ENCODE data around the gene KCNJ15.

Gene KCNJ15

DNA sequence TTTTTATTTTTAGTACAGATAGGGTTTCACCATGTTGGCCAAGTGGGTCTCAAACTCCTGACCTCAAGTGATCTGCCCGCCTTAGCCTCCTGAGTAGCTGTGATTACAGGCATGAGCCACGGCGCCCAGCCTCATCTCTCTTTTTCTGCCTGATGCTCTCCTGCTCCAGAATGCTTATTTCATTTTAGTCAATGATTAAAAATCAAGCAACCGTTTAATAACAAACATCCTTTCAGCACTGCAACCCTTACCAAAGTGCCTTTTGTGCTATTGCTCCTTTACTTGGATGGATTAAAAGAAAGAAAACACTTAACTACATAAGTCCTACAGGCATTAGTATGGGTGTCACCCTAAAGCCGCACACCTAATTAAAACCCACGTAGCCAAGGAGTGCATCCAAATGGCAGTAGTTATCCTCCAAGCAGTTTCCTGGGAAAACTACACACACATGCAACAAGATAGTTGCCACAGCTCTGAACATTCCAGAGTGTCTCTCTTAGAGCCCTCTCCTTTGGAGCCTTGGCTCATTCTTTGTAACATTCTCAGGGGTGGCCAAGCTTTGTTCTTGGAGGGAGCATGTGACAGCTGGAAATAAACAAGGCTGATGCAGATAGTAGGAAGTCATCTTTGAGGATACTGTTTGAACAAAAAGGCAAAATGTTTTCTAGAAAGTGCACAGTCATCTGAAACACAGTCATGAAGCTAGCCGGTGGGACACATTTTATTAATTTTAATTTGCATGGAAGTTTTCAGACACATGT, 51.2 kb downstream of the KCNJ15 start:
- H3K4me3 Mint-ChIP-seq: no peak overlapping the region
- DNase-seq (ENCODE audit: low spot score in 2 of 2): no peak
- peaks cover 2% of the 10 kb centered on the region for H3K27me3 Mint-ChIP-seq
- ATAC-seq (ENCODE audit: low read depth): no peak
- no peaks in the 10 kb centered on the region for H3K36me3 Mint-ChIP-seq
- H3K4me1 Mint-ChIP-seq: no peaks in the 10 kb centered on the region
- H3K9me3 Mint-ChIP-seq: peaks cover 2% of the 10 kb centered on the region
- no peak overlapping the region for H3K27ac Mint-ChIP-seq

DNA sequence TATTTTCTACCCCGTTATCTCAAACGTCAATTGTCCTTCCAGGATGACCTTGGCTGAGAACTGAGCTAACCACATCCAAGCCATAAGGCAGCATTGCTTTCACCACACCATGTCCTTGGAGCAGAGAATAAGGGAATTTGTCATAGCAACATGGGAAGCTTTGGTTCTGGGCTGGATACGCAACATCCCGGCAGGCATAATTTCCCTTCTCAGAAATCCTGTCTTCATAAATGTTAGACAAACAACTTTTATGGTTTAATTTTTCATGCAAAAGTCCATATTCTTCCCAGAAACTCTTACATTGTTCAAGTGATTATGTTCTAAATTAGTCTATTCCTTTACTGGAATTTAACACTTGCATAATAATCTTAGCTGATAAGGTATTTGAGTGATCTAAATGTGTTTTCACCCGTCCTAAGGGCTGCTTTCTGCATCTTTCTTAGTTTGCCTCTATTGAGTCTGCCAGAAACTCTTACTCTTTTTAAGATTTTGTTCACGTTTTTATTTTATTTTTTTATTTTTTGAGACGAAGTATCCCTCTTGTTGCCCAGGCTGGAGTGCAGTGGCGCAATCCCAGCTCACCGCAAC, 51.8 kb downstream of the KCNJ15 start:
- no peak for ATAC-seq (ENCODE audit: low read depth)
- peaks cover 2% of the 10 kb centered on the region for H3K9me3 Mint-ChIP-seq
- H3K27ac Mint-ChIP-seq: no peak overlapping the region
- DNase-seq (ENCODE audit: low spot score in 2 of 2): no peak
- H3K4me3 Mint-ChIP-seq: no peak overlapping the region
- H3K36me3 Mint-ChIP-seq: no peaks in the 10 kb centered on the region
- H3K4me1 Mint-ChIP-seq: no peaks in the 10 kb centered on the region
- peaks cover 7% of the 10 kb centered on the region for H3K27me3 Mint-ChIP-seq

DNA sequence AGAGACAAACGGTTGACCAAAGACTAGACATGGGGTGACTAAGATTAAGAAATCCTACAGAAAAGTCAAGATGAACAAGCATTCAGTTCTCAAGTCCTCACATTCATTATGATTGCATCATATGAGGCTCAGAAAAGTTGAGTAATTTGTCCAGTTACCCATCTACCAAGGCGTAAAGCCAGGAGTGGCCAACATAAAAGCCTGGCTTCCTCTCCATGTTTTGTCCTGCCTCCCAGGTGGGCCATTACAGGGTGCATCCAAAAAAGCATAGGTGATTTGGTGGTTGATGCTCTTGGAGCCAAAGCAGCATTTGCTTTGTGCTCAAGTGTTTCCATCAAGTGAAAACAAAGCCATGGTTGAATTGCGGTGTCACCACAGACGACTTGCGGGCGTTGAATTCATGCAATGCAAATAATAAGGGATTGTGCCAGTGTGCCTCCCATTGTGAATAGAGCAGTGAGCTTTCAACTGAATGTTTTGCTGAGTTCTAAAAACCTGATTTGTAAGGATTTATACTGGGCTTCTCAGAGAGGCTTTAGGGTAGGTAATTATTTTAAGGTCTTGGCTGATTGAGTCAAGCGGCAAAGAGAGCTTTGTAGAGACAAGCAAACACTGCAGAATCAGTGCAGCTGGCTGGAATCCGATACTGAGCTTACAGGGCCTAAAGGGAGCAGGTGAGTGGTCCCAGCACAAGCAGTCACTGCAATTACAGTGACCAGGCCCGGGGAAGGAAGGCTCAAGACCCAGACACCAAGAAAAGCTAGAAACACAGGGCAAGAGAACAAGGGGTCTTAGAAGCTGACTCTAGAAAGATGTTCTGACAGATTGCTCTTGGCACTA, 54.1 kb downstream of the KCNJ15 start:
- H3K4me3 Mint-ChIP-seq: no peak overlapping the region
- H3K27me3 Mint-ChIP-seq: peaks cover 10% of the 10 kb centered on the region
- H3K27ac Mint-ChIP-seq: no peak overlapping the region
- ATAC-seq (ENCODE audit: low read depth) (no peak), DNase-seq (ENCODE audit: low spot score in 2 of 2) (no peak)
- no peaks in the 10 kb centered on the region for H3K9me3 Mint-ChIP-seq
- no peaks in the 10 kb centered on the region for H3K36me3 Mint-ChIP-seq
- H3K4me1 Mint-ChIP-seq: no peaks in the 10 kb centered on the region

DNA sequence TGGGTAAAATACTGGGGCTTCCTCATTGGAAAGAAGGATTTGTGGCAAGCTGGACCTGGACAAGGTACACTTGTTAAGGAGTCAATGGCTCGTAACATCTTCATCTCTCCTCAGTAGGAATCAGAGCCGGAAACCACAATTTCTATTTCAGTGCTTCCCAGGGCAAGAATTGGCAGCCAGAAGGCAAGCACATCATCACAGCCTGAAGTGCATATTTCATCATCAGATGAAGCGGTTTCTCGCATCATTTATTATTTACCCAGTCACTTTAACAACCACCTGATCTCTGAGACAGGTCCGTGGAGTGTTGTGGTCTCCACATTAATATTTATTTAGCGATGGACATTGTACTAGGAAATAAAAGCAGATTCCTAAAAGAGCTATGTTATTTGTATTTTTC, 55.0 kb downstream of the KCNJ15 start:
- Mint-ChIP-seq H3K9me3 (no peaks in the 10 kb centered on the region), H3K4me3 (no peak overlapping the region), H3K36me3 (no peaks in the 10 kb centered on the region), H3K27ac (no peak overlapping the region), H3K4me1 (no peaks in the 10 kb centered on the region), H3K27me3 (peaks cover 10% of the 10 kb centered on the region)
- no peak for DNase-seq (ENCODE audit: low spot score in 2 of 2)
- ATAC-seq (ENCODE audit: low read depth): no peak

DNA sequence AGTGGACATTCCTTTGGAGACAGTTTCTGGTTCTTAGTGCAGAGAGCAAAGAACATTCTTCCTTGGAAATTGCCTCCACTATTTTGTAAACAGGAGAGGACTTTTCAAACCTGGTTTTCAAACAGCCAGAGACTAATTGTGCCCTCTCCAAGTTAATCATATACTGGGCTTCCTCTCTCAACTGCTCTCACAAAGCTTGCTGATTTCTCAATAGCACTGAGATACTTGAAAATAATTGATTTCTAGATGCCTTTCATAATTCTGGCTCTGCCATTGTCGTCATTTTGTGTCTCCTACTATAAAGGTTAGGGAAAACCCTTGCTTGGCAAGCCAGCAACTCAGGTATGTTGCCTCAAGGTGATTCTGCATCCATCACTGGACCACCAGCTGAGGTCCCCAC, 56.0 kb downstream of the KCNJ15 start:
- DNase-seq (ENCODE audit: low spot score in 2 of 2) (no peak), ATAC-seq (ENCODE audit: low read depth) (no peak)
- H3K36me3 Mint-ChIP-seq: no peaks in the 10 kb centered on the region
- no peaks in the 10 kb centered on the region for H3K9me3 Mint-ChIP-seq
- no peak overlapping the region for H3K4me3 Mint-ChIP-seq
- H3K27me3 Mint-ChIP-seq: peaks cover 10% of the 10 kb centered on the region
- H3K4me1 Mint-ChIP-seq: no peaks in the 10 kb centered on the region
- H3K27ac Mint-ChIP-seq: no peak overlapping the region

DNA sequence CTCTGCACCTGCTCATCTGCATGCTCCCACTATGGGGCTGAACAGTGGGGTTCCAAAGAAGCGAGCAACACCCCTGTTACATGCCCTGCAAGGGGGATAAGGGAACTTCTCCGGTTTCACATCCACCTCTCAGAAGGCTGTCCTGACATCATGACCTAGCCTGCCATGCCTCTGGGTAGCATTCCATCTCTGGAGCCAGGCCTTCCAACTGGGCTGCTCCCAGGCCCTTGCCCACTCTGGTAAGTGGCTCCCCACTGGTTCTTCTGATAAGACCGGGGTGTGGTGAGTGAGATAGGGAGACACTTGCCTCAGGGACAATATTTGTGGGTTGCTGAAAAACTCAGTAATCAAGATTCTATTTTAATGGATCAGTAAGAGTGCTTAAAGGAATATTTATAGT, 57.8 kb downstream of the KCNJ15 start:
- no peak for ATAC-seq (ENCODE audit: low read depth)
- Mint-ChIP-seq H3K27ac (no peak overlapping the region), H3K4me3 (no peak overlapping the region), H3K9me3 (peaks cover 2% of the 10 kb centered on the region), H3K27me3 (peaks cover 10% of the 10 kb centered on the region), H3K4me1 (no peaks in the 10 kb centered on the region), H3K36me3 (no peaks in the 10 kb centered on the region)
- no peak for DNase-seq (ENCODE audit: low spot score in 2 of 2)

DNA sequence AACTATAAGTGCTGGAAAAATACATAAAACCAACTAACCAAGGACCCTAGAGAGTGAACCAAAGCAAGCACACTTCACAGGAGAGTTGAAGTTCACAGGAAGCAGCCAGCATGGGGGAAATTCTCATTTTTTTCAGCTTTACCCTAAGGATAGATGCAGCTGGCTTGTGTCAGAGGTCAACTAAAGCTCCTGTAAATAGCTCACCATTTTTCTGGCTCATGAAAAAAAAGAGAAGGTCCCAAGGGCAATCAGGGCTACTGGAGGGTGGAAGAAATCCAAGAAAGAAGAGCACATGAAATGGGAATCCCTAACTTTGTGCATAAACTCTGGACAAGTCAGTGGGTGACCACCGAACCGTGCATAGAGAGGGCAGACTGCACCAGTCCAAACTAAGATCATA, 58.3 kb downstream of the KCNJ15 start:
- H3K9me3 Mint-ChIP-seq: peaks cover 2% of the 10 kb centered on the region
- H3K4me3 Mint-ChIP-seq: no peak overlapping the region
- no peaks in the 10 kb centered on the region for H3K4me1 Mint-ChIP-seq
- peaks cover 10% of the 10 kb centered on the region for H3K27me3 Mint-ChIP-seq
- H3K36me3 Mint-ChIP-seq: no peaks in the 10 kb centered on the region
- DNase-seq (ENCODE audit: low spot score in 2 of 2) (no peak), ATAC-seq (ENCODE audit: low read depth) (no peak)
- H3K27ac Mint-ChIP-seq: no peak overlapping the region

DNA sequence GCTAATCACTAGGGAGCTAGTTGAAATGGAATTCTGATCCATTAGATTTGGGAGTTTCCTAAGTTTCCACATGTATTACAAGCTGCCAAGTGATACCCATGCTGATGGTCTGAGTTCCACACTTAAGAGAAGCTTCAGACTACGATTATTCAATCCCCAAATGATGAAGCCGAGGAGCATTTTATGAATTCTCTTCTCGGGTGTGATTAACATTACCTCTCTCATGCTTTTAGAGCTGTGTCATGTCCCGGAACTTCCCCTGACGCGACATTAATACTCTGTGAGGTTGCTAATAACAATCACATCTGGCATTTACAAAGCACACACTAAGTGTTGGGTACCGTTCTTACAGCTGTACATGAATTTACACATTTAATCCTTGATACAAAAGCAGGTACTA, 63.0 kb downstream of the KCNJ15 start:
- Mint-ChIP-seq H3K4me1 (no peaks in the 10 kb centered on the region), H3K9me3 (peaks cover 2% of the 10 kb centered on the region), H3K27ac (no peak overlapping the region), H3K27me3 (no peaks in the 10 kb centered on the region), H3K4me3 (no peak overlapping the region), H3K36me3 (no peaks in the 10 kb centered on the region)
- ATAC-seq (ENCODE audit: low read depth) (no peak), DNase-seq (ENCODE audit: low spot score in 2 of 2) (no peak)

DNA sequence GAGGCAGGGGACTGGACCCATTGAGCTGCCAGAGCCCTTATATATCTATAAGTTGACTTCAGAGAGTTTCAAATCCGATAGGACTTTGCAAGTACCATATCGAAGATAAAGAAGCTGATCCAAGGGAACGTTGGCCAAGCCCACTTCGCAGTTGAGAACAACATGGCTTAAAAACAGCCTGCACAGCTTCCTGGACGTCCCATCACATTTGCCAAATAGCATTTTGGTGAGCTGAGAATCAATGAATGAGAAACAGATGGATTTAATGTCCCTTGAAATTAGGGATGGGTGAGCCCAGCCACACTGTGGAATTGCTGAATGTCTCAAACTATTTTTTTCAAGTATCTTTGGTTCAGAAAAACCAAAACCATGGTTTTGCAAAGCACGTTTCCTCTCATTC, 64.8 kb downstream of the KCNJ15 start:
- H3K36me3 Mint-ChIP-seq: no peaks in the 10 kb centered on the region
- no peak for ATAC-seq (ENCODE audit: low read depth)
- peaks cover 2% of the 10 kb centered on the region for H3K9me3 Mint-ChIP-seq
- H3K27me3 Mint-ChIP-seq: peaks cover 3% of the 10 kb centered on the region
- H3K27ac Mint-ChIP-seq: no peak overlapping the region
- no peak overlapping the region for H3K4me3 Mint-ChIP-seq
- H3K4me1 Mint-ChIP-seq: no peaks in the 10 kb centered on the region
- DNase-seq (ENCODE audit: low spot score in 2 of 2): no peak

DNA sequence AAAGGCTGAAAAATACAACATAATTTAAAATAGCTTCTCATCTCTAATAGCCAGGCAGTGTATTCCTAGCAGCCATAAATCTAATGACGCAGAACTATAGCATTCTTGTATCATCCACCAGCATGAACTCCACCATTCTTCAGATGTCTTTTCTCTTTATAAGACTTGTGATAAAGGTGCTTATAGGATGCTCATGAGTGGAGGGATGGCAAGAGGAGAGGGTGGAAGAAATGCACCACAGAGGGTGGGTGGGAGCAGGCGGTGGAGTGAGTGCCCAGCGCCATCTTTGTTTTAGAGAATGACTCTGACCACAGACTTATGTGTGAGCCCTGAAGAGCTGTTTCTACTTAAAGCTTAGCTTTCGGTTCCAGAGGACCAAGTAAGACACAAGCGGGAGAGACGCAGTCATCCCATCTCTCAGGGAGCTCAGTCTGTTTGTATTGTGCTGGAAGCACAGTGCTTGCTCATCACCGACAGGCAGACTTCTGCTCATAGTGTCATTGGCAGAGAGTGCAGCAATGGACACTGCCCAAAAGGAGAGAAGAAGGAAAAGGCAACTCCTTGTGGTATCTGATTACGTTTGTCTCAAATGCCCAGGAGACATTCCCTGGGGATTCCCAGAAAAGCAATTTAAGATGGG, 65.6 kb downstream of the KCNJ15 start:
- Mint-ChIP-seq H3K4me3 (no peak overlapping the region), H3K9me3 (peaks cover 2% of the 10 kb centered on the region), H3K27me3 (peaks cover 3% of the 10 kb centered on the region), H3K27ac (no peak overlapping the region), H3K36me3 (no peaks in the 10 kb centered on the region), H3K4me1 (no peaks in the 10 kb centered on the region)
- DNase-seq (ENCODE audit: low spot score in 2 of 2) (no peak), ATAC-seq (ENCODE audit: low read depth) (no peak)

DNA sequence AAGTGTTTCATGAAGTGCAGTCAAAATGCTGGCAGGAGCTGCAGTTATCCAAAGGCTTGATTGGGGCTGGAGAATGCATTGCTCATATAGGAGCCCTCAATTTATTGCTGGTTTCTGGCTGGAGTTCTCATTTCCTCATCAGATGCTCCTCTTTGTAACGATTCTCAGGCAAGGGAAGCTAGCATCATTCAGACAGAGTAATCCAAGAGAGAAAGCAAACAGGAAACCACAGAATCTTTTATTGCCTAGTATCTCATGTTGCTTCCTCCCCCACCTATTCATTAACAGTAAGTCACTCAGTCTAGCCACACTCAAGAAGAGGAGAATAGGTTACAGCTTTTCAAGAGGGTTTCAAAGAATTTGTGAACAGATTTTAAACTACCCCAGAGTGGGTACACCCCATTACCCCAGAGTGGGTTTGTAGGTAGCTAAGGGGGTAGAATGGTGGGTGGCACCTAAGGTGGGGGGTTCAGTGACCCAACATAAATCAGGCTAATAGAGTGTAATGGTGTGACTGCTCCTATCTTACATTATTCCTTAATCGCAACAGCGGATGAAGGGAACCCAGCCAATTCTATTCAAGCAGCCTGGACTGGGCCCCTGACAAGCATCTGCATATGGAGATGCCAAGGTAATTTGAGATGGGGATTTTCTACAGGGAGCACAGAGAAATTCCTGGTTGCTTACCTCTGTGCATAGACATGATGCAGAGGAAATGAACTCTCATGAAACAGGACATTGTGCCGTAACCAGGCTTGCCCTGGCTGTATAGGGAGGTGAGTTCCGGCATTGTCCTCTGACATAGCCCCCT, 67.1 kb downstream of the KCNJ15 start:
- Mint-ChIP-seq H3K4me3 (no peak overlapping the region), H3K27me3 (peaks cover 3% of the 10 kb centered on the region), H3K27ac (no peak overlapping the region), H3K36me3 (no peaks in the 10 kb centered on the region), H3K4me1 (no peaks in the 10 kb centered on the region), H3K9me3 (peaks cover 2% of the 10 kb centered on the region)
- no peak for DNase-seq (ENCODE audit: low spot score in 2 of 2)
- no peak for ATAC-seq (ENCODE audit: low read depth)

DNA sequence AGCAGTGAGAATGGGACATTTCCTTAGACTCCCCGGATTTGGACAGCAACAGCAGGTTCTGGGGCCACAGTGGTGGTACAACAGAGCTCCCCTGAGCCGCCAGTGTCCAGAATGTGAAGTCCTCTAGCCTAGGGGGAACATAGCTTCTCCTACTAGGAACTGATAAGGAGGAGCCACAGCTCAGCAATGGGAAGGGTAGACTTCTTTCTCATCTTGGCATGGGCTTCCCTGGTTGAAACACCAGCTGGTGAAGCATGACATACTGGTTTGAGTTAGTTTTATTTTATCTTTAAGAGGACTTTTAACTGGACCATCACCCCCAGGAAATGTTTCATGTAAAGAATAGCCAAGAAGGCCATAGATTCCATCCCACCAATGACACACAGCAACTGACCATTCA, 68.4 kb downstream of the KCNJ15 start:
- no peak overlapping the region for H3K27ac Mint-ChIP-seq
- peaks cover 4% of the 10 kb centered on the region for H3K27me3 Mint-ChIP-seq
- H3K4me3 Mint-ChIP-seq: no peak overlapping the region
- ATAC-seq (ENCODE audit: low read depth): no peak
- DNase-seq (ENCODE audit: low spot score in 2 of 2): no peak
- no peaks in the 10 kb centered on the region for H3K9me3 Mint-ChIP-seq
- no peaks in the 10 kb centered on the region for H3K36me3 Mint-ChIP-seq
- no peaks in the 10 kb centered on the region for H3K4me1 Mint-ChIP-seq

DNA sequence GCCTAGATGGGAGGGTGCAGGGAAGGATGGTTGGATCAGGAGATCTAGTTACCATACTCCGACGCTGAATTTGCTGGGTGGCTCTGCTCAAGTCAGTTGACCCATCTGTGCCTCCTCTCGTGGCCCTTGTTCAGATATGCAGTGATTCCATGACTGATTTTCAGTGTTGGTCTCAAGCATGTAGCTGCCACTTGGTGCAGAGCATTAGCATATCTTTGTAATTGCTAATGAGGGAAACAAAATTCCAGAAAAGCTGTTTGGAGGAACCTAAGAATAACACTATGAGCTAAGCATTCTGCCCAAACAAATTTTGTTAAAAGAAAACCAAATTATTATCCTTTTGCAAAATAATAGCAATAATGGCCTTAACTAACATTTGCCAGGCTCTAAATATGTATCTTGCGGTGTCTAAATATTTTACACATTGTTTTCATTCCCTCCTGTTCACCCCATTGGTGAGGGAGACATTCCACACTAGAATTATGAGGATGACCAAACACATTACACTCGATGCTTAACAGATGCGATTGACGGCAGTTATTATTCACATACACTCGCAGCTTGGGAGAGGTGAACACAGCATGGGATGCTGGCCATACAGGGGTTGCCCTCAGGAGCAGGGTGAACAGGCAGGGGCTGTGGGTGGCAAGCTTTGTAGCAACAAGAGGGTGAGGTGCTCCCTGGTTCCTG, 69.1 kb downstream of the KCNJ15 start:
- no peaks in the 10 kb centered on the region for H3K36me3 Mint-ChIP-seq
- ATAC-seq (ENCODE audit: low read depth) (no peak), DNase-seq (ENCODE audit: low spot score in 2 of 2) (no peak)
- no peak overlapping the region for H3K27ac Mint-ChIP-seq
- H3K27me3 Mint-ChIP-seq: peaks cover 4% of the 10 kb centered on the region
- H3K4me3 Mint-ChIP-seq: no peak overlapping the region
- H3K9me3 Mint-ChIP-seq: no peaks in the 10 kb centered on the region
- no peaks in the 10 kb centered on the region for H3K4me1 Mint-ChIP-seq
